ENCODE measurements around the gene GUK1. TPM values are rescaled to one million over a fixed set of nuclear protein-coding genes. Genes with fewer than 3 reads are reported as not detected.

GUK1 gene
- polyA plus RNA-seq, 1 experiment: 177 TPM

DNA sequence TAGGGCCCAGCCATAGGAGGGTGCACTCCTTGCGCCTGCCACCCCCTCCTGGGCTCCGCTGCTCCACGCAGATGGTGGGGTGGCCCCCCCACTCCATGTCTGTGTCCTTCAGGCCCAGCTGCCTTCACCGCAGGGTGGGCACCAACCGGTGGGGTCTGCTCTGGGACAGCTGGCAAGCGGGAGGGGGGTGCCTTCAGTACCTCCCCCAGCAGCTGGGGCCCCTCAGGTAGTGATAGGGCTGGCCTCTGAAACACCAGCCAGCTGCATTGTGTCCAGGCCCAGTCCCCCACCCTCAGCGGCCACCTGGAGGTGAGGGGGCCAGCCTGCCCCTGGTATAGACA is 10.0 kb downstream of the GUK1 start:
- Histone ChIP-seq H3K4me3 (ENCODE audit: low read depth, low read length) (peak overlapping the region; percentile 39), H3K27me3 (ENCODE audit: control insufficient read depth, insufficient read depth, low read length) (no peaks in the 10 kb centered on the region), H3K27ac (ENCODE audit: low read depth, low read length) (peak overlapping the region; percentile 84), H3K9me3 (ENCODE audit: control insufficient read depth, insufficient read depth, low read length) (no peaks in the 10 kb centered on the region; the same call in 1 of the 2 replicates)
- ChIA-PET POLR2A (interaction anchor here (0.6 to 2.2 kb wide), 4 partner anchors 10 to 68 kb away, joined by 3 to 15 read pairs (median 4); partner anchors contain the start of genes ARF1 and IBA57), CTCF (interaction anchor here (0.6 to 3.9 kb wide), 5 partner anchors 15 to 44 kb away, joined by 3 to 26 read pairs (median 12); partner anchors contain the start of gene IBA57)
- TF ChIP-seq, protein P1, sequence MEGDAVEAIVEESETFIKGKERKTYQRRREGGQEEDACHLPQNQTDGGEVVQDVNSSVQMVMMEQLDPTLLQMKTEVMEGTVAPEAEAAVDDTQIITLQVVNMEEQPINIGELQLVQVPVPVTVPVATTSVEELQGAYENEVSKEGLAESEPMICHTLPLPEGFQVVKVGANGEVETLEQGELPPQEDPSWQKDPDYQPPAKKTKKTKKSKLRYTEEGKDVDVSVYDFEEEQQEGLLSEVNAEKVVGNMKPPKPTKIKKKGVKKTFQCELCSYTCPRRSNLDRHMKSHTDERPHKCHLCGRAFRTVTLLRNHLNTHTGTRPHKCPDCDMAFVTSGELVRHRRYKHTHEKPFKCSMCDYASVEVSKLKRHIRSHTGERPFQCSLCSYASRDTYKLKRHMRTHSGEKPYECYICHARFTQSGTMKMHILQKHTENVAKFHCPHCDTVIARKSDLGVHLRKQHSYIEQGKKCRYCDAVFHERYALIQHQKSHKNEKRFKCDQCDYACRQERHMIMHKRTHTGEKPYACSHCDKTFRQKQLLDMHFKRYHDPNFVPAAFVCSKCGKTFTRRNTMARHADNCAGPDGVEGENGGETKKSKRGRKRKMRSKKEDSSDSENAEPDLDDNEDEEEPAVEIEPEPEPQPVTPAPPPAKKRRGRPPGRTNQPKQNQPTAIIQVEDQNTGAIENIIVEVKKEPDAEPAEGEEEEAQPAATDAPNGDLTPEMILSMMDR (IDR thresholded peaks at IDR 0.05; ENCODE audit: low read depth, low read length): no peak
- no peak for DNase-seq (ENCODE audit: low read depth, low spot score)

DNA sequence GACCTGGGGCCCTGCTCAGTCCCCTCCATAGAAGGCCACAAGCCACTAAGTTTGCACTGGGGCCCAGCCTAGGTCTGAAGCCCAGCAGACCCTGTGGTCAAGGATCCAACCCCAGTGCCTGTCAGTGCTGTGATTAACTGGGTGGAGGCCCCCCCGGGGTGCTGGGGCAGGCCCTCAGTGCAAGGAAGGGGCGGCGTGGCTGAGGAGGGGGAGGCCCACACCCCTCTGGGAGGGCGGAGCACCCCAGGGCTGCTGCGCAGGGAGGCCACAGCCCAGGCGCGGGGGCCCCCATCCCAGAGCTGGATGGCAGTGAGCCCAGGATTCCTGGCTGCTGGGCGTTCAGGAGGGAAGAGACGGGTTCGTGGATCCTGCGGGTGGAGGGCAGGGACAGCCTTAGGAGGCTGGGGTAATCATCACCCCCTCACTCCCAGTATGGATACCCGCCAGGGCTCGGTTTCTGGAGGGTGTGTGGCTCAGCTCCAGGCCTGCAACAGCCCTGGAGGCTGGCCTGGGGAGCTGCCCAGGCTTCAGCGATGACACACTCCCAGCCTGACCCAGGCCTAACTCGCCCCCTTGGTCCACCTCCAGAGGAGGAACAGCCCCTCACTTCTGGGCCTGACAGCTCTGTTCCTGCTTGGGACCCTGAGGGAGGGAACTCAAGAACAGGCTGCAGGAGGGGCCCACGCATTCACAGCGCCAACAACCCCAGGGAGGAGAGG is 10.5 kb downstream of the GUK1 start:
- Histone ChIP-seq H3K27ac (ENCODE audit: low read depth, low read length) (peak overlapping the region; percentile 84), H3K4me3 (ENCODE audit: low read depth, low read length) (peak overlapping the region; percentile 39), H3K9me3 (ENCODE audit: control insufficient read depth, insufficient read depth, low read length) (no peaks in the 10 kb centered on the region; the same call in 1 of the 2 replicates), H3K27me3 (ENCODE audit: control insufficient read depth, insufficient read depth, low read length) (no peaks in the 10 kb centered on the region)
- CTCF ChIA-PET: interaction anchor here (2.2 to 3.9 kb wide), 2 partner anchors 14 to 20 kb away, joined by 12 to 26 read pairs; partner anchors contain the start of gene IBA57
- TF ChIP-seq, protein P1 (IDR thresholded peaks at IDR 0.05; ENCODE audit: low read depth, low read length): no peak
- POLR2A ChIA-PET: interaction anchor here (0.7 to 2.2 kb wide), 3 partner anchors 10 to 69 kb away, joined by 3 to 15 read pairs (median 4); partner anchors contain the start of genes ARF1 and IBA57
- peak; percentile 65 for DNase-seq (ENCODE audit: low read depth, low spot score)

DNA sequence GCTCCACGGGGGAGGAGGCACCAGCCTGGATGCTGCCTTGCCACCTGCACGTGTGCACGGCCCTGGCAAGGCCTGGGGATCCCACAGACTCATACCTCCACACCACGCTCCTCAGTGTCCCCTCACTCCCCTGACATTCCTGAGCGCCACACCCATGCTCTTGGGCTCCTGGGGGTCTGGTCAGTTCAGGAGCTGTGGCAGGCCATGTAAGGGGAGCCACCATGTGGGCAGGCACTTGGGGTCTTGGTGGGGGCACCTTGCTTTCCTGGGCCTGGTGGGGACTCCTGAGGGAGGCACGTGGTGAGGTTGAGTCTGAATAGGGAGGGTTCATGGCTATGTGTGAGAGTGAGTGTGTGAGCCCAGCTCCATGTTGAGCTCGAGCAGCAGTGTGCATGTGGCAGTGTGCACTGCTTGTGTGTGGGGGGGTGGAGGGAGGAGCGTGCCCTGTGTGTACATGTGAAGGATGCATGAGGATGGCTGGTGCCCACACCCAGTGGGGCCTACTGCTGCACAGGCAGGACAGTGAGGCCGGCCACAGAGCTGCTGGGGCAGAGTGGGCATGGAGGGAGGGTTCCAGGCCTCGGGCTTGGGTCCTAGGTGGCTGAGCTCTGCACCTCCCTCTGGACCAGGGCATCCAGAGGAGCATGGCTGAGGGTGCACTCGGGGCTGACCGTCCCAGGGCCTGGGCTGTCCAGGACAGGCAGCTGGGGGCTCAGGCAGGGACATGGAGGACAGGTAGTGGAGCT is 11.3 kb downstream of the GUK1 start:
- no peaks in the 10 kb centered on the region; the same call in 1 of the 2 replicates for H3K9me3 ChIP-seq (ENCODE audit: control insufficient read depth, insufficient read depth, low read length)
- TF ChIP-seq, protein P1 (IDR thresholded peaks at IDR 0.05; ENCODE audit: low read depth, low read length): no peak
- DNase-seq (ENCODE audit: low read depth, low spot score): no peak
- H3K27me3 ChIP-seq (ENCODE audit: control insufficient read depth, insufficient read depth, low read length): no peaks in the 10 kb centered on the region
- ChIA-PET CTCF (interaction anchor here (2.2 to 3.9 kb wide), 2 partner anchors 13 to 20 kb away, joined by 12 to 26 read pairs; partner anchors contain the start of gene IBA57), POLR2A (interaction anchor here (1.2 to 2.2 kb wide), 2 partner anchors 15 to 69 kb away, joined by 4 to 15 read pairs; partner anchors contain the start of genes ARF1 and IBA57)
- H3K27ac ChIP-seq (ENCODE audit: low read depth, low read length): peak overlapping the region; percentile 84
- peak overlapping the region; percentile 17; the same call in 1 of the 2 replicates for H3K4me3 ChIP-seq (ENCODE audit: low read depth, low read length)

DNA sequence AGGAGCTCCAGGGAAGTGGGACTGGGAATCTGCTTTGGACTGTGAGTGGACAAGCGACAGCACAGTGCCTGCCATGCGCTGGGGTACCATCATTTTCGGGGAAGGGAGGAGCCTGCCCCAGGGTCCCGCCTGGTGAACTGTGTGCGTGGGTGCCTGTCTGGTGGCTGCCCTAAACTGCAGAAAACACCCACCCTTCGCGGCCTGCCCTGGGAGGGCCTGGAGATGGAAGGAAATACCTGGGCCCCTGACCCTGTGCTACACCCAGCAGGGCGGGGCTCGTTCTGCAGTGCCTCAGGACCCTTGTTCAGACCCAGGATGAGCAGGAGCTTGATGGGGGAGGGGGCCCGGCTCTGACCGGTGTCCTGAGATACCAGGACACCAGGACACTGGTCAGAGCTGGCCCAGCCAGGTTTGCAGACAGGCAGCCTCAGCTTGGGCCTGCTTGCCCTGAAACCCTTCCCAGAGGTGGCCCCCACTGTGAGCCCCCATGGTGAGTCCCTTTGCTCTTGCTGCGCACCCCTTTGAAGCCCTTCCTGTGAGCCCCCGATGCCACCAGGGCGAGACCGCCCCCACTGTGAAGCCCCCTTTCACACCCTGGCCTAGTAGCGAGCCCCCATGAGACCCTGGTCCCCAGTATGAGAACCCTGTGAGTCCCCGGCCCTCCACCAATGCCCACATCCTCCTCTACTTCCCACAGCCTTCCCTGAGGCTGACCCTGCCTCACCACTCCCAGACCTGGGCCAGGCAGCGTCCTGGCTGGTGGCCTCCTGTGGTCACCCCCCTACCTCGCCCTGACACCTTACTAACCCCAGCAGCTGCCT is 12.2 kb downstream of the GUK1 start:
- TF ChIP-seq, protein P1 (IDR thresholded peaks at IDR 0.05; ENCODE audit: low read depth, low read length): no peak
- DNase-seq (ENCODE audit: low read depth, low spot score): no peak
- Histone ChIP-seq H3K27ac (ENCODE audit: low read depth, low read length) (peak overlapping the region; percentile 11), H3K9me3 (ENCODE audit: control insufficient read depth, insufficient read depth, low read length) (no peaks in the 10 kb centered on the region; the same call in 1 of the 2 replicates), H3K4me3 (ENCODE audit: low read depth, low read length) (no peak overlapping the region), H3K27me3 (ENCODE audit: control insufficient read depth, insufficient read depth, low read length) (no peaks in the 10 kb centered on the region)
- ChIA-PET CTCF (interaction anchor here (2.2 to 3.9 kb wide), 2 partner anchors 13 to 21 kb away, joined by 12 to 26 read pairs; partner anchors contain the start of gene IBA57), POLR2A (no interaction called here)
